ENCODE results near the gene ELOA2. TPM values are rescaled to one million over a fixed set of nuclear protein-coding genes. Genes with fewer than 3 reads are reported as not detected.
"Not testable (repeated sequence)": the region's sequence is repeated elsewhere in the genome, so short reads cannot be mapped to it uniquely, and the experiment has no call there.

ELOA2 gene
- total RNA-seq = not detected in 2 replicates
- 0.04 TPM for polyA plus RNA-seq (2012)

GRCh38 chr18:47035156-47035671, at the start of gene ELOA2:
TSS of gene ELOA2 (minus strand) at chr18:47035621. CDS start at chr18:47035264, 357 bp downstream.
- DNase-seq (ENCODE audit: low read depth) = no peak

GRCh38 chr18:47081578-47081977, 46.2 kb upstream of the ELOA2 start:
- no peak for DNase-seq (ENCODE audit: low read depth)

GRCh38 chr18:47080872-47081271, 45.5 kb upstream of the ELOA2 start:
- no peak for DNase-seq (ENCODE audit: low read depth)

GRCh38 chr18:47077111-47077510, 41.7 kb upstream of the ELOA2 start:
- DNase-seq (ENCODE audit: low read depth) = no peak

GRCh38 chr18:47075098-47075883, 39.9 kb upstream of the ELOA2 start:
- peak; percentile 77 for DNase-seq (ENCODE audit: low read depth)

GRCh38 chr18:47067648-47068047, 32.2 kb upstream of the ELOA2 start:
- DNase-seq (ENCODE audit: low read depth) = no peak

GRCh38 chr18:47063096-47063495, 27.7 kb upstream of the ELOA2 start:
- DNase-seq (ENCODE audit: low read depth) = no peak

GRCh38 chr18:47062471-47062870, 27.1 kb upstream of the ELOA2 start:
- DNase-seq (ENCODE audit: low read depth) = no peak

GRCh38 chr18:47054369-47054768, 18.9 kb upstream of the ELOA2 start:
- DNase-seq (ENCODE audit: low read depth) = no peak

- DNase-seq (ENCODE audit: low read depth) = peak; percentile 35
Observed at GRCh38 chr18:47050468-47050867, 15.0 kb upstream of the ELOA2 start.

GRCh38 chr18:47040982-47041381, 5.6 kb upstream of the ELOA2 start:
- no peak for DNase-seq (ENCODE audit: low read depth)

- no peak for DNase-seq (ENCODE audit: low read depth)
Observed at GRCh38 chr18:47036927-47037578, 1.6 kb upstream of the ELOA2 start.

- peak; percentile 62 for DNase-seq (ENCODE audit: low read depth)
Observed at GRCh38 chr18:47036298-47036874, 965 bp upstream of the ELOA2 start.

- DNase-seq (ENCODE audit: low read depth) = not testable (repeated sequence)
Observed at GRCh38 chr18:47034591-47034990, 830 bp downstream of the ELOA2 start.

- no peak for DNase-seq (ENCODE audit: low read depth)
Observed at GRCh38 chr18:47032945-47033344, 2.5 kb downstream of the ELOA2 start.

- DNase-seq (ENCODE audit: low read depth) = not testable (repeated sequence)
Observed at GRCh38 chr18:47030887-47031286, 4.5 kb downstream of the ELOA2 start.

GRCh38 chr18:47029684-47030353, 5.6 kb downstream of the ELOA2 start:
- not testable (repeated sequence) for DNase-seq (ENCODE audit: low read depth)

- not testable (repeated sequence) for DNase-seq (ENCODE audit: low read depth)
Observed at GRCh38 chr18:47028738-47029137, 6.7 kb downstream of the ELOA2 start.

GRCh38 chr18:47025557-47026174, 9.8 kb downstream of the ELOA2 start:
- DNase-seq (ENCODE audit: low read depth) = not testable (repeated sequence)

GRCh38 chr18:47023769-47024465, 11.5 kb downstream of the ELOA2 start:
- DNase-seq (ENCODE audit: low read depth) = not testable (repeated sequence)
